HFF-Myc (cell line): ENCODE measurements around the gene RASAL2.

Experiments used
- DNase-seq: peaks from one replicate; pipeline ENCODE4 v3.0.0-alpha.2; 2011; ENCODE audit warnings: low read depth; ENCODE audit errors: extremely low read depth
- H3K4me3 ChIP-seq: replicated peaks from 2 replicates; pipeline ENCODE4 v1.5.1; 2011; ENCODE audit warnings: low read depth, mild to moderate bottlenecking, control low read depth, low read length
- TF ChIP-seq, protein P1 (sequence below): IDR thresholded peaks from 2 replicates; pipeline ENCODE4 v1.5.1; 2012; ENCODE audit warnings: mild to moderate bottlenecking, low read depth, low read length, control low read depth; ENCODE audit errors: missing control alignments

The RASAL2 gene

DNA sequence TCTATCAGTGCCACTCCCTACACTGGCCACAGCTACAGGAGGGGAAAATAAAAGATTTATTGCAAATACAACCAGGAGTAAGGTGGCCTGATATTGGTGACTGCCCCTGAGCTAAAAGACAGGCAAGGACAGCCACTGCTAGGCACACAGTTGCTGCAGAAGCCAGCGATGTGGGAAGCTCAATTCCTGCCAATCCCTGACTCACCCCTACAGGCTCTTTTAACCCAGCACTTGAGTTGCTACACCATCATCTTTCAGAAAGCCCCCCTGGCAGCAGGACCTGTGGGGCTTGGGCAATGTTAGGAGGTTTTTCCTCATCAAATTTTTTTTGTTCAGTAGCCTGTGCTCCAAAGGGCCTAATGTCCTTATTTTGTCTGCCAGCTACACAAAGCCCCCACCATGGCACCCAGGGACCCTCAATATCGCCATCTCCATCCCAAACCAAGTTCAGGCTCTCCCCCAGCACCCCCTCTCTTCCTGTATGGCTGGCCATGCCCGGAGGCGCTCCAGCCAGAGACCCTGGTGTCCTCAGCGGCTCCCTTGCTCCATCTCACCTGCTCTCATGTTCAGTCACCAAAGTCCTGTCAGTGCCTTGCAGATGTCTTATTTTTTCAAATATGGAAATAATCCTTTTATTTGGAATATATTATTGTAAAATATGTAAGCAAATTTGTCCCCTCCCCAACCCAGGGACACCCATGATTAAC, 389.5 kb downstream of the RASAL2 start:
- H3K4me3 ChIP-seq = no peak overlapping the region
- no peak for DNase-seq
- TF ChIP-seq, protein P1, sequence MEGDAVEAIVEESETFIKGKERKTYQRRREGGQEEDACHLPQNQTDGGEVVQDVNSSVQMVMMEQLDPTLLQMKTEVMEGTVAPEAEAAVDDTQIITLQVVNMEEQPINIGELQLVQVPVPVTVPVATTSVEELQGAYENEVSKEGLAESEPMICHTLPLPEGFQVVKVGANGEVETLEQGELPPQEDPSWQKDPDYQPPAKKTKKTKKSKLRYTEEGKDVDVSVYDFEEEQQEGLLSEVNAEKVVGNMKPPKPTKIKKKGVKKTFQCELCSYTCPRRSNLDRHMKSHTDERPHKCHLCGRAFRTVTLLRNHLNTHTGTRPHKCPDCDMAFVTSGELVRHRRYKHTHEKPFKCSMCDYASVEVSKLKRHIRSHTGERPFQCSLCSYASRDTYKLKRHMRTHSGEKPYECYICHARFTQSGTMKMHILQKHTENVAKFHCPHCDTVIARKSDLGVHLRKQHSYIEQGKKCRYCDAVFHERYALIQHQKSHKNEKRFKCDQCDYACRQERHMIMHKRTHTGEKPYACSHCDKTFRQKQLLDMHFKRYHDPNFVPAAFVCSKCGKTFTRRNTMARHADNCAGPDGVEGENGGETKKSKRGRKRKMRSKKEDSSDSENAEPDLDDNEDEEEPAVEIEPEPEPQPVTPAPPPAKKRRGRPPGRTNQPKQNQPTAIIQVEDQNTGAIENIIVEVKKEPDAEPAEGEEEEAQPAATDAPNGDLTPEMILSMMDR = no peak

DNA sequence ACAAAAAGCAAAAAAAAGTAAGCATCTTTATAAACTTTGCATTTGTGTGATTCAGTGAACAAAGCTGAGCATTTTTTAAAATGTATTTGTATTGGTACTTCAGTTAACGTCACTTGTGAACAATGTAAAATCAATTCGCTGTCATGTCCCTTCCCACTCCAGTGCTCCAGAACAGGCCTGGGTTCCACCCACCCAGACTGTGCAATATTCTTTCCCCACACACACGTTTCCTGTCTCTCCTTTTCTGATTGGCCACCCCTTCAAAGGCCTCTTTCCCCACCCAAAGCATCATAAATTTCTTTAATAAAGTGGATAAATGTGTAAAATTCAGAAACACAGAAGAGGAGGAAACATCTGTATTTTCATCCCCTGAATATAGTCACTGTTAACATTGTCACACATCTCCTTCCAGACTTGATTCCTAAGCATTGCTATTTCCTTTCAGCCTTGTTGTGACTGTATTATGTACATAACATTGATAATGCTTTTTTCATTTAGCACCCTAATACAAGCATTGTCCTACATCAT, 390.9 kb downstream of the RASAL2 start:
- TF ChIP-seq, protein P1 = no peak
- no peak overlapping the region for H3K4me3 ChIP-seq
- DNase-seq = no peak

DNA sequence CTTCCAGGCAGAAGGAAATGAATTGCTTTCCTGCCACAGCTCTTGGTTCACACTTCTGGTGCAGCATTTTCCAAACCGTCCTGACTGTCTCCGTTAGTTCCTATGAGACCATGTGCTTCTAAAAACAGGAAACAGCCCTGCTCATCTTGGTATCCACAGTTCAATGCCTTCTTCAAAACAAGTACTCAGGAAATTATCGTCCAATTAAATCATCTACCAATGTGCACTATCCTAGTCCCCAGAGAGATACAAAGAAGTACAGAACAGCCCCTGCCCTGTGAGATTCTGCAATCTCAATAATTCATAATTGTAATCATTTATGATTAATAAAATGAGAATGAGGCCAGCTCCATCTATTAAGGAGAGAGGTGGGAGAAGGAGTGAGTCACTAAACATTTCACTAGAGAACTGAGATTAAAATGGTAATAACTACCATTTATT, 391.7 kb downstream of the RASAL2 start:
- TF ChIP-seq, protein P1 = no peak
- no peak for DNase-seq
- H3K4me3 ChIP-seq = no peak overlapping the region

DNA sequence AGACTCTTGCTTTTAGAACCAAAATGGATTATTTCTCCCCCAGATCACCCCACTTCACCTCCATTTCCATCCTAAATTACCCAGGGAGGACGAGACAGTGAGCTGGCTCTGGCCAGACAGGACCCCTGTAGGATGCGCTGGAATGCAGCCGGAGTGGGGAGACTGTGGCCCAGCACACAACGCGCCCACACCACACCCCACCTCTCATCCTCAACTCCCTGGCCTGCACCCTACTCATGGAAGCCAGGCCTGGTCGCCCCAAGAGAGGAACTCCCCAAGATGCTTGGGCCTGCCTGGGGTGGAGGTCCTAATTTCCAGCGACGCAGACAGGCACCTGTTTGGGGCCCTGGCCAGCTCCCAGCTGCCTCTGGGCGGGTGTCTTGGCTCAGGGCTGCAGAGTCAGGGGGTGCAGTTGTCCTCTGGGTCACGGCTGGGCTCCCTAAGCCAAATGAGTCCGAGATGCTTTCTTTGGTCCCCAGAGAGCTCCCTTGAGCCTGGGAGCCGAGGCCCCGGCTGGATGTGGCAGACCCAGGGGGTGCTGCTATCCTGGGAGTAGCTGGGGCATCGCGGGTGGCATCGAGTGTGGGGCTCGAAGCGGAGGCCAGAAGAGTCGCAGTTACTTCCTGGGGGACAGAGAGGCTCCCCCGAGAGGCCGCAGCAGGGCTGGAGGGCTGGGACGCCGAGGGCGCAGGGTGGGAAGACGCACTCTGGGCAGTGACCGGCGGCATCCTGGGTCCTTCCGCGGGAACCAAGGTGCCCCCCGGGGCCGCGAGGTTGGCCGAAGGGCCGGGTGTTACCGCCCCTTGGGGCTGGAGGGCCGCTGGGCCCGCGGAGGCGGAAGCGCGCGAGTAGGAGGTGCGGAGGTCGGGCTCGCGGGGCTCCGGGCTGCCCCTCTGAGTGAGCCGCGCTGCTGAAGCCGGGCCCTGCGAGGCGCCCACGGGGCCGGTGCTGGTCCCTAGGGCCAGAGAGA, 392.5 kb downstream of the RASAL2 start:
- TF ChIP-seq, protein P1 = no peak
- no peak for DNase-seq
- H3K4me3 ChIP-seq = no peak overlapping the region

DNA sequence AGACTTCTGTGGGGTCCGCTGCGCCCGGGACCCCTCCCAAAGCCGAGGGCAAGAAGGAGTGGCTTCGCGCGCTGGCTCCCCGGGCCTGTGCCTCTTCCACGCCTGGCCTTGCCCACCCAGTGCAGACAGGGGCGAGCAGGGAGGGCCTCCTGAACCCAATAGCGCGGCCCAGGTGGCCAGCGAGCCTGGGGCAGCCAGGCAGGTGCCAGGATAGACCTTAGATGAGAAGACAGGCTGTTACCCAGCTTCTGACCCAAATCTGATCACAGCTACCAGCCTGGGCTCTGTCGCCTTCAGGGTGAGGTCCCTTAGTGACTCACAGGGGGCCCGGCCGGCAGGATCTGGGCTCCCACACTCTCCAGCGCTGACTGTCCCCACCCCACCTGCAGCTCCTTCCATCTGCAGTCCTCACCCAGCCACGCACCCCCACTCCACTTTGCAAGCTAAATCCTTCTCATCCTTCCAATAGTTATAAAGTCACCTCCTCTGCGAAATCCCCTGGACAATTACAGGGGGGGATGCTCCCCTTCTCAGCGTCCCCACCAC, 393.2 kb downstream of the RASAL2 start:
- TF ChIP-seq, protein P1 = no peak
- no peak for DNase-seq
- no peak overlapping the region for H3K4me3 ChIP-seq

DNA sequence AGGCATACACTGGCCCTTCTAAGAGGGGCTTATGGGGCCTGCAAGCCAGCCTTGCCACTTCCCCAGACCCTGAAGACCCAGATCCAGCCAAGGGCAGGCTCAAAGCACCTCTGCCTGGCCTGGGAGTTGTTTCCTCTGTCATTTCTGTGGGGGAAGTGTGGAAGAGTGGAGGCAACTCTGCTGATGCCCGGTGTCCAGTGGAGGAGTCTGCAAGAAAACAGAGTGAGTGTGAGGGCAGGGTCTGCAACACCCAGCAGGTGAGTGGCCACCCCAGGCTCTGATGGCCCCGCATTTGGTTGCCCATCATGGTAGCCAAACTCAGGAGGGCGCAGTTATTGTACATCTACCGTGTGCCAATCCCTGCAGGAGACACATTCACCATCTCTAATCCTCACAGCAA, 394.5 kb downstream of the RASAL2 start:
- no peak overlapping the region for H3K4me3 ChIP-seq
- DNase-seq = no peak
- TF ChIP-seq, protein P1 = no peak
